Right ventricle myocardium inferior (tissue), 1 donor: ENCODE data around the gene TET3. TPM values are rescaled to one million over a fixed set of nuclear protein-coding genes. Genes with fewer than 3 reads are reported as not detected.
A peak's percentile ranks its signal among the peaks of the same experiment; 100 is the strongest.

Experiments used
- ATAC-seq: fragments of 200-7000 bp; cut with Tn5 transposase; one replicate; pipeline ENCODE4 v1.9.1; 2020; ENCODE audit warnings: mild to moderate bottlenecking, moderate library complexity
- DNase-seq: peaks from one replicate; pipeline ENCODE4 v3.0.0; 2021; ENCODE audit errors: missing footprints
- intact Hi-C: fragments of 100-400 bp; cut with DNase I; formaldehyde crosslinking; loops from one replicate; pipeline ENCODE4 v1.11.0; 2022
- total RNA-seq: library from RNA; stranded (reverse); fragmentation: NEBNext Ultra II Directional; extraction: Animal tissue kit (Norgen Biotek cat#: 25700); gene quantifications from one replicate; pipeline ENCODE4 v1.2.1, GENCODE V29; 2021
- donor health status: DM: no; HTN: yes; CAD: no; lungs with severe emphysema.

The TET3 gene
- total RNA-seq, 1 donor from 2014 or later: 2.6 TPM

- ATAC-seq (no peak), DNase-seq (no peak)
- intact Hi-C loops: loop anchor here (5.0 to 10.0 kb wide), 2 partner anchors 56 to 159 kb away; partner anchors contain the start of genes DGUOK and STAMBP
These were observed 1.1 kb upstream of the TET3 start for GRCh38 chr2:73983322-73984202.

DNA sequence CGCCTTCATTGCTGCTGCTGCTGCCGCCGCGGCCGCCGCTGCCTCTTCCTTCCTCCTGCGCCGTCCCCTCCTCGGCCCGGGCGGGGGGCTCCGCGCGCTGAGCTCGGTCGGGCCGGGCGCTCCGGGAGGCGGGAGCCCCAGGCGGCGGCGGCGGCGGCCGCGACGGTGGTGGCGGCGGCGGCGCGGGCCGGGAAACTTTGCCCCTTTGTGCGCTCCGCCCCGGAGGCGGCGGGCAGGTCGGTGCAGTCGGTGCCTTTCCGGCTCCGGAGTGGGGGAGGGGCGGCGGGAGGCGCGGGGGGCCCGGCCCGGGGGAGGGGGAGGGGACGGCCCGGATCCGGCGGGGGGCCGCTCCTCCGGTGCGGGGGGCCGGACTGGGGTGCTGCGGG lies 205 bp downstream of the TET3 start:
- intact Hi-C loops: loop anchor here (5.0 to 10.0 kb wide), 3 partner anchors 58 to 162 kb away; partner anchors contain the start of genes BOLA3, DGUOK and STAMBP
- peak; percentile 83 for DNase-seq
- ATAC-seq: no peak

- peak; percentile 80 for DNase-seq
- peak; percentile 38 for ATAC-seq
- intact Hi-C loops: loop anchor here (5.0 to 10.0 kb wide), 2 partner anchors 161 to 162 kb away; partner anchors contain the start of genes BOLA3 and STAMBP
These were observed 786 bp downstream of the TET3 start for GRCh38 chr2:73985308-73986084.

GRCh38 chr2:73986085-73986681 lies 1.5 kb downstream of the TET3 start:
- intact Hi-C loops: loop anchor here (5.0 to 10.0 kb wide), 2 partner anchors 161 kb away; partner anchors contain the start of genes BOLA3 and STAMBP
- ATAC-seq (no peak), DNase-seq (no peak)

DNA sequence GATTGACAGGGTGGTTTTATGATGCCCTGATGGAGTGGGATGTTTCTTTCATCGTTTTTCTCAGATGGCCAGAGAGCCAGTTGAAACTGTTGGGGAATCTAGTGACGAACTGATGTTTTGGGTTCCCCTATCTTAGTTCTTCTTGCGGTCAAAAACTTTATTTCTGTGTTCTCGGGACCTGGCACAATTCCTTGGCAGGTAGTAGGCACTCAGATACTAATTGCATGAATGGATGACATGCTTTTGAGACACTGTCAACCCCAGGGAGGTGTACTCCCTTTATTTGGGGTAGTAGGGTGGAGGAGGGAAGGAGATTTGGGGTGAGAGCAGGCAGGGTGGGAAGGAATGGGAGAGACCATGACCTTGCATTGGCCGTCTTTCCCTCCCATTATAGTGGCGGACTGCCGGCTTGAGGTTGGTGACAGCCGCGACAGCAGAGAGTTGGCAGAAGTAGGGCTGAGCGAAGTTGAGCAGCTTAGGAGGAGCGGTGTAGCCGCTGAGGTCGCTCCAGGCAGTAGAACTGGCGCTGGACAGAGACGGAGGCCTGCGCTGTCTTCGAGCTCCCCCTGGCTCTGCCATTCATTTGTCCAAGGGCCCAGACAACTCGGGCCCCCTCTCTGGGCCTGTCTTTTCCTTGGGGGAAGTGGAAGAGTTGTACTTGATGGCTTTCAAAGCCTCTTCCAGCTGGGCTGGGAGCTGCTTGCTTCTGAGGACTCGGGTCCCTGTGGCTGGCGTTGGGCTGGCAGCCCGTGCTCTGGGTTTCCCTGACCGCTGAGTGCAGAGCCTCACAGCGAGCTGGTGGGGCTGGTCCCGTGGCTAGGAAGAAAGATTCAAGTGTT lies 2.6 kb downstream of the TET3 start:
- DNase-seq (no peak), ATAC-seq (peak; percentile 71)
- intact Hi-C loops: loop anchor here (5.0 to 10.0 kb wide), 2 partner anchors 160 to 163 kb away; partner anchors contain the start of genes BOLA3 and STAMBP

- intact Hi-C loops: loop anchor here (5.0 to 10.0 kb wide), 2 partner anchors 159 to 163 kb away; partner anchors contain the start of genes BOLA3 and STAMBP
- no peak for DNase-seq
- ATAC-seq: no peak
These were observed 3.4 kb downstream of the TET3 start for GRCh38 chr2:73987948-73988700.

GRCh38 chr2:73989972-73990371 lies 5.3 kb downstream of the TET3 start:
- no peak for DNase-seq
- intact Hi-C loops: loop anchor here (5.0 to 10.0 kb wide), 2 partner anchors 157 to 165 kb away; partner anchors contain the start of genes BOLA3 and STAMBP
- ATAC-seq: no peak

- intact Hi-C loops: no loop called here
- ATAC-seq: no peak
- no peak for DNase-seq
These were observed 5.8 kb downstream of the TET3 start for GRCh38 chr2:73990531-73990930.

GRCh38 chr2:73992036-73992435 lies 7.3 kb downstream of the TET3 start:
- intact Hi-C loops: no loop called here
- DNase-seq (no peak), ATAC-seq (no peak)

GRCh38 chr2:73993376-73993775 lies 8.7 kb downstream of the TET3 start:
- ATAC-seq (no peak), DNase-seq (no peak)
- intact Hi-C loops: no loop called here

- ATAC-seq: no peak
These were observed 9.1 kb downstream of the TET3 start for GRCh38 chr2:73993778-73994177.

GRCh38 chr2:73994178-73994831 lies 9.6 kb downstream of the TET3 start:
- DNase-seq (no peak), ATAC-seq (peak; percentile 48)
- intact Hi-C loops: no loop called here

More at GRCh38 chr2:73993778-73994177, 9.1 kb downstream of the TET3 start:
- intact Hi-C loops: no loop called here
- DNase-seq: no peak

GRCh38 chr2:73995810-73996209 lies 11.1 kb downstream of the TET3 start:
- ATAC-seq (no peak), DNase-seq (no peak)
- intact Hi-C loops: no loop called here

DNA sequence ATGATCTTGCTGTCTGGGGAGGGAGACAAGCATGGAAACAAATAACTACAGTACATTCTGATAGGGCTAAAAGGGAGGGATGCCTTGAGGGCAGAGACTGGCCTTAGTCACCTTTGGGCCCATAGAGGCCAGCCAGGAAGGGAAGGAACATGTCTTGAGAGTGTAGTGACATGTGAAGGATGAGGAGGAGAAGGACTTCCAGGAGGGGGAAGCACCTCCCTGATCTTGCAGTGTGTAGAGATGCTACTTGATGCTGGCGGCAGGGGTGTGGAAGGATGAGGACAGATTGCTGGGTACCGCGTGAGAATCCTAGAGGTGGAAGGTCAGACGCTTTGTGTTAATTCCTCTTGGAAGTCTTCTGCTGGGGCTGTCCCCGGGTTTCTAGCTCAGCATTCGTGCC lies 13.1 kb downstream of the TET3 start:
- DNase-seq: no peak
- no peak for ATAC-seq
- intact Hi-C loops: no loop called here

- DNase-seq (no peak), ATAC-seq (no peak)
- intact Hi-C loops: no loop called here
These were observed 13.7 kb downstream of the TET3 start for GRCh38 chr2:73998451-73998850.

DNA sequence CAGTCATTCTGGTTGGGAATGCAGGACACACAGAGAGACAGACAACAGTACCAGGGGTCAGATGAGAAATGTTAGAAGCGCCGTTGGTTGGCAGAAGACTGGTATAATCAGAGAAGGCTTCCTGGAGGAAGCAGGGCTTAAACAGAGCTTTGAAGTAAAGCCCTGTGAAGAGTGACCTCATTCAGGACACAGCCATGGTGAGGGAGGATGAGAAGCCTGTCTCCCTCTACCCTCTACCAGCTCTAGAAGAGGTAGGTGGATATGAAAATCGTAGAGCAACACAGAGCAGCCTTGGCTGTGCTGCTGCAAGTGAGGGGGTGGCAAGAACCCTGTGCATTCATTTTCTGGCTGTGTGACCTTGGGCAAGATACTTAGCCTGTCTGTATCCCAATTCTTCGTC lies 14.2 kb downstream of the TET3 start:
- intact Hi-C loops: no loop called here
- no peak for ATAC-seq

More for the DNA sequence above, 14.2 kb downstream of the TET3 start:
- no peak for DNase-seq
